Osteoblast (primary cell): ENCODE results near the gene SMARCA4. TPM values are rescaled to one million over a fixed set of nuclear protein-coding genes. Genes with fewer than 3 reads are reported as not detected.

Experiments used
- DNase-seq: peaks from one replicate; pipeline ENCODE4 v3.0.0; 2011; ENCODE audit warnings: low spot score, mixed read lengths; ENCODE audit not compliant: insufficient read length; ENCODE audit errors: missing footprints
- H2AFZ ChIP-seq: 2 replicates; pipeline ENCODE4 v1.6.0; 2011; ENCODE audit warnings: mild to moderate bottlenecking, low read length
- H3K27ac ChIP-seq: 2 replicates; pipeline ENCODE4 v1.5.1; 2011; ENCODE audit warnings: mild to moderate bottlenecking, low read depth, low read length, moderate library complexity
- H3K27me3 ChIP-seq: 2 replicates; pipeline ENCODE4 v1.6.0; 2012; ENCODE audit warnings: mild to moderate bottlenecking, control low read depth, inconsistent platforms, low read length, moderate library complexity; ENCODE audit not compliant: insufficient read depth
- H3K36me3 ChIP-seq: 2 replicates; pipeline ENCODE4 v1.5.1; 2011; ENCODE audit warnings: mild to moderate bottlenecking, low read length, control low read depth, moderate library complexity; ENCODE audit not compliant: insufficient read depth
- H3K4me1 ChIP-seq: 2 replicates; pipeline ENCODE4 v1.5.1; 2011; ENCODE audit warnings: mild to moderate bottlenecking, low read length, control low read depth, moderate library complexity; ENCODE audit not compliant: insufficient read depth
- H3K4me2 ChIP-seq: 2 replicates; pipeline ENCODE4 v1.6.0; 2011; ENCODE audit warnings: mild to moderate bottlenecking, low read length; ENCODE audit not compliant: insufficient read depth
- H3K4me3 ChIP-seq: fragments of 200-600 bp; sonication (generic); 3 replicates; pipeline ENCODE4 v1.5.1; 2012; ENCODE audit warnings: mild to moderate bottlenecking, low read length, inconsistent platforms; ENCODE audit not compliant: insufficient read depth
- H3K79me2 ChIP-seq: 2 replicates; pipeline ENCODE4 v1.6.0; 2012; ENCODE audit warnings: mild to moderate bottlenecking, low read length, control low read depth, inconsistent platforms; ENCODE audit not compliant: insufficient read depth
- H3K9me3 ChIP-seq: 2 replicates; pipeline ENCODE4 v1.5.1; 2011; ENCODE audit warnings: low read depth, low read length, control low read depth
- H4K20me1 ChIP-seq: 2 replicates; pipeline ENCODE4 v1.6.0; 2012; ENCODE audit warnings: mild to moderate bottlenecking, low read length, control low read depth; ENCODE audit not compliant: insufficient read depth
- CTCF ChIP-seq: IDR thresholded peaks from 2 replicates; pipeline ENCODE4 v1.5.1; 2011; ENCODE audit warnings: mild to moderate bottlenecking, low read depth, low read length, moderate library complexity; ENCODE audit errors: extremely low read depth
- total RNA-seq: library from RNA; depleted of rRNA; stranded (reverse); fragments of >200 nt; gene quantifications from 2 replicates; pipeline ENCODE4 v1.2.3, GENCODE V29; 2012

SMARCA4 gene
- total RNA-seq, 1 donor = 52.8 TPM

- Histone ChIP-seq H3K9me3 (no peaks in the 10 kb centered on the region), H3K79me2 (peaks cover 2% of the 10 kb centered on the region), H3K4me2 (no peak overlapping the region), H3K4me3 (no peak overlapping the region), H4K20me1 (peaks cover 14% of the 10 kb centered on the region), H2AFZ (no peak overlapping the region), H3K27ac (no peak overlapping the region), H3K36me3 (peaks cover 73% of the 10 kb centered on the region), H3K27me3 (no peaks in the 10 kb centered on the region), H3K4me1 (peaks cover 52% of the 10 kb centered on the region)
- TF ChIP-seq CTCF = no peak
- DNase-seq = peak; percentile 90
Observed at GRCh38 chr19:11016631-11017030, 55.8 kb downstream of the SMARCA4 start.

- peaks cover 2% of the 10 kb centered on the region for H3K79me2 ChIP-seq
- TF ChIP-seq CTCF = no peak
- no peaks in the 10 kb centered on the region for H3K27me3 ChIP-seq
- peaks cover 14% of the 10 kb centered on the region for H4K20me1 ChIP-seq
- H3K9me3 ChIP-seq = no peaks in the 10 kb centered on the region
- no peak overlapping the region for H3K4me3 ChIP-seq
- peak; percentile 51 for DNase-seq
- peak overlapping the region; percentile 64 for H3K4me2 ChIP-seq
- H3K4me1 ChIP-seq = peaks cover 52% of the 10 kb centered on the region
- peak overlapping the region; percentile 57 for H3K27ac ChIP-seq
- no peak overlapping the region for H2AFZ ChIP-seq
- H3K36me3 ChIP-seq = peaks cover 75% of the 10 kb centered on the region
Observed at GRCh38 chr19:11017275-11018035, 56.6 kb downstream of the SMARCA4 start.

GRCh38 chr19:11018179-11018578 lies 57.3 kb downstream of the SMARCA4 start:
- H3K9me3 ChIP-seq = no peaks in the 10 kb centered on the region
- no peak for TF ChIP-seq CTCF
- peak overlapping the region; percentile 57 for H3K27ac ChIP-seq
- no peak overlapping the region for H2AFZ ChIP-seq
- H3K36me3 ChIP-seq = peaks cover 75% of the 10 kb centered on the region
- H3K27me3 ChIP-seq = no peaks in the 10 kb centered on the region
- H3K4me3 ChIP-seq = no peak overlapping the region
- peaks cover 52% of the 10 kb centered on the region for H3K4me1 ChIP-seq
- DNase-seq = peak; percentile 99
- peaks cover 12% of the 10 kb centered on the region for H4K20me1 ChIP-seq
- peaks cover 2% of the 10 kb centered on the region for H3K79me2 ChIP-seq
- H3K4me2 ChIP-seq = peak overlapping the region; percentile 64

GRCh38 chr19:11018763-11019162 lies 57.9 kb downstream of the SMARCA4 start:
- H3K4me3 ChIP-seq = no peak overlapping the region
- no peak for TF ChIP-seq CTCF
- peaks cover 52% of the 10 kb centered on the region for H3K4me1 ChIP-seq
- H2AFZ ChIP-seq = no peak overlapping the region
- no peak for DNase-seq
- peaks cover 75% of the 10 kb centered on the region for H3K36me3 ChIP-seq
- peaks cover 2% of the 10 kb centered on the region for H3K79me2 ChIP-seq
- H3K27ac ChIP-seq = peak overlapping the region; percentile 57
- H4K20me1 ChIP-seq = peaks cover 12% of the 10 kb centered on the region
- no peaks in the 10 kb centered on the region for H3K9me3 ChIP-seq
- H3K27me3 ChIP-seq = no peaks in the 10 kb centered on the region
- no peak overlapping the region for H3K4me2 ChIP-seq
